Common myeloid progenitor, CD34-positive (primary cell): ENCODE data around the gene ADGRA1.

Experiments
- CTCF ChIA-PET: fragments of 350-600 bp; sonication (Branson Sonifier 250); formaldehyde crosslinking; loops from one replicate; lab custom pipeline; 2021; ENCODE audit warnings: antibody characterized with exemption; lab: Charles Lee
- POLR2A ChIA-PET: fragments of 350-600 bp; sonication (Branson Sonifier 250); formaldehyde crosslinking; loops from one replicate; lab custom pipeline; 2021; ENCODE audit warnings: antibody characterized with exemption; lab: Charles Lee
- DNase-seq, 3 donors: peaks; one replicate each; pipeline versions ENCODE4 v3.0.0 to v3.0.0-alpha.2; 2013
- H3K27ac ChIP-seq, 2 experiments: 1 replicate in 1 of 2; 2 replicates in 1 of 2; pipeline ENCODE4 v1.7.0; 2013; ENCODE audit warnings: inconsistent platforms in 2 of 2, low read length in 2 of 2, mild to moderate bottlenecking in 2 of 2, low read depth in 1 of 2, moderate library complexity in 1 of 2; ENCODE audit not compliant: severe bottlenecking in 2 of 2, insufficient read depth in 1 of 2, poor library complexity in 1 of 2
- H3K27me3 ChIP-seq, 5 experiments: replicated peaks in 2 of 5; 1 replicate in 3 of 5; 2 replicates in 2 of 5; pipeline versions ENCODE4 v1.6.1 to v1.7.0; 2013; ENCODE audit warnings: low read length in 4 of 5, mild to moderate bottlenecking in 2 of 5, moderate library complexity in 2 of 5, inconsistent platforms in 1 of 5; ENCODE audit not compliant: insufficient read depth in 5 of 5, control insufficient read depth in 4 of 5
- H3K36me3 ChIP-seq, 4 experiments: 1 replicate in 2 of 4; 2 replicates in 2 of 4; pipeline versions ENCODE4 v1.6.1 to v1.7.0; 2013; ENCODE audit warnings: low read length in 3 of 4, control low read depth in 1 of 4, mild to moderate bottlenecking in 1 of 4; ENCODE audit not compliant: control insufficient read depth in 4 of 4, insufficient read depth in 4 of 4
- H3K4me1 ChIP-seq, 4 experiments: 1 replicate in 3 of 4; 2 replicates in 1 of 4; pipeline versions ENCODE4 v1.6.1 to v1.7.1; 2013; ENCODE audit warnings: low read length in 3 of 4, mild to moderate bottlenecking in 3 of 4, control low read depth in 1 of 4, inconsistent platforms in 1 of 4, moderate library complexity in 1 of 4; ENCODE audit not compliant: control insufficient read depth in 4 of 4, insufficient read depth in 4 of 4; ENCODE audit errors: control extremely low read depth in 1 of 4
- H3K4me3 ChIP-seq, 7 experiments: 1 replicate in 4 of 7; 2 replicates in 3 of 7; pipeline versions ENCODE4 v1.5.1 to v1.7.0; 2013; ENCODE audit warnings: mild to moderate bottlenecking in 7 of 7, low read length in 6 of 7, moderate library complexity in 6 of 7, inconsistent platforms in 2 of 7, low read depth in 2 of 7, control low read depth in 1 of 7; ENCODE audit not compliant: insufficient read depth in 4 of 7, control insufficient read depth in 1 of 7; ENCODE audit errors: extremely low read depth in 1 of 7
- H3K9me3 ChIP-seq, 5 experiments: 1 replicate in 4 of 5; 2 replicates in 1 of 5; pipeline versions ENCODE4 v1.6.1 to v1.7.1; 2013; ENCODE audit warnings: low read length in 4 of 5, mild to moderate bottlenecking in 2 of 5, inconsistent platforms in 1 of 5, low read depth in 1 of 5, moderate library complexity in 1 of 5; ENCODE audit not compliant: control insufficient read depth in 4 of 5, insufficient read depth in 2 of 5; ENCODE audit errors: control extremely low read depth in 1 of 5
- WGBS: methylation state at CpG from one replicate; pipeline ENCODE4 v1.1.5; 2013; ENCODE audit not compliant: insufficient coverage; 5-methylcytosine and 5-hydroxymethylcytosine counted together

The ADGRA1 gene

GRCh38 chr10:133088179-133088955, 643 bp downstream of the ADGRA1 start:
- Histone ChIP-seq H3K9me3 (no peaks in the 10 kb centered on the region), H3K36me3 (no peaks in the 10 kb centered on the region), H3K27me3 (peaks cover 0 to 91% (median 15%) of the 10 kb centered on the region in 5 experiments), H3K27ac (no peak overlapping the region), H3K4me3 (peak overlapping the region in 2 of 7 experiments; percentile 33 to 43), H3K4me1 (peaks cover 0 to 9% (median 3%) of the 10 kb centered on the region in 4 experiments)
- CTCF ChIA-PET: no interaction called here
- WGBS: 3% methylated on average over 79 of the region's 87 CpGs
- POLR2A ChIA-PET: no interaction called here
- DNase-seq: no peak

- Histone ChIP-seq H3K4me1 (peaks cover 0 to 9% (median 3%) of the 10 kb centered on the region in 4 experiments), H3K27me3 (peaks cover 0 to 90% (median 15%) of the 10 kb centered on the region in 5 experiments), H3K4me3 (no peak overlapping the region), H3K9me3 (no peaks in the 10 kb centered on the region), H3K27ac (no peak overlapping the region), H3K36me3 (no peaks in the 10 kb centered on the region)
- ChIA-PET POLR2A (no interaction called here), CTCF (no interaction called here)
- 62% methylated on average over 44 of the region's 46 CpGs for WGBS
- no peak for DNase-seq
These were observed 1.5 kb downstream of the ADGRA1 start for GRCh38 chr10:133088956-133089800.

GRCh38 chr10:133090101-133090500, 2.4 kb downstream of the ADGRA1 start:
- peaks cover 0 to 90% (median 15%) of the 10 kb centered on the region in 5 experiments for H3K27me3 ChIP-seq
- 68% methylated on average over 12 of the region's 13 CpGs for WGBS

DNA sequence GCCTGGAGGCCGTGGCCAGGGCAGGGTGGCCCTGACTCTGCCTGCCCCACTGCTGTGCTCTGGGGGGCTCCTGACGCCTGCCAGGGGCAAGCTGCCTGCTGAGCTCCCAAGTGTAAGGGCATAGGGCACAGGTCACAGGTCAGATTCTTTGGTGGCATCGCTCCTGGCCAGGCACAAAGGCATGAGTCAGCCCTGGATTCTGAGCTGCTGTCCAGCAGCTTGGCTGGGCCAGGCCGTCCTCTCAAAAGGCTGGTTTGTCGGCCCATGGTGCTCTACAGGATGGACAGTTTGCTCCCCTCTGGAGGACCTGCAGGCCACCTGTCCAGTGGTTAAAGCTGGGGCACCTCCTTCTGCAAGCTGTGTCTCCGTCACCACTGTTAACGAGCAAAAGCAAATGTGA, 2.9 kb downstream of the ADGRA1 start:
- peaks cover 0 to 85% (median 13%) of the 10 kb centered on the region in 5 experiments for H3K27me3 ChIP-seq
- CTCF ChIA-PET: no interaction called here
- POLR2A ChIA-PET: no interaction called here
- no peaks in the 10 kb centered on the region for H3K9me3 ChIP-seq
- H3K27ac ChIP-seq: no peak overlapping the region
- H3K36me3 ChIP-seq: no peaks in the 10 kb centered on the region
- peaks cover 0 to 9% (median 3%) of the 10 kb centered on the region in 4 experiments for H3K4me1 ChIP-seq
- H3K4me3 ChIP-seq: no peak overlapping the region
- 93% methylated on average over 5 of the region's 7 CpGs for WGBS
- no peak for DNase-seq

More at GRCh38 chr10:133090101-133090500, 2.4 kb downstream of the ADGRA1 start:
- H3K9me3 ChIP-seq: no peaks in the 10 kb centered on the region
- POLR2A ChIA-PET: no interaction called here
- DNase-seq: no peak
- peaks cover 0 to 9% (median 3%) of the 10 kb centered on the region in 4 experiments for H3K4me1 ChIP-seq
- H3K27ac ChIP-seq: no peak overlapping the region
- CTCF ChIA-PET: no interaction called here
- no peaks in the 10 kb centered on the region for H3K36me3 ChIP-seq
- no peak overlapping the region for H3K4me3 ChIP-seq

GRCh38 chr10:133091316-133091715, 3.6 kb downstream of the ADGRA1 start:
- WGBS: 92% methylated on average over 7 of the region's 10 CpGs
- Histone ChIP-seq H3K27me3 (peaks cover 0 to 79% (median 13%) of the 10 kb centered on the region in 5 experiments), H3K27ac (no peak overlapping the region), H3K36me3 (no peaks in the 10 kb centered on the region), H3K4me3 (no peak overlapping the region), H3K4me1 (peaks cover 0 to 9% (median 3%) of the 10 kb centered on the region in 4 experiments), H3K9me3 (no peaks in the 10 kb centered on the region)
- DNase-seq: no peak
- ChIA-PET CTCF (no interaction called here), POLR2A (no interaction called here)

DNA sequence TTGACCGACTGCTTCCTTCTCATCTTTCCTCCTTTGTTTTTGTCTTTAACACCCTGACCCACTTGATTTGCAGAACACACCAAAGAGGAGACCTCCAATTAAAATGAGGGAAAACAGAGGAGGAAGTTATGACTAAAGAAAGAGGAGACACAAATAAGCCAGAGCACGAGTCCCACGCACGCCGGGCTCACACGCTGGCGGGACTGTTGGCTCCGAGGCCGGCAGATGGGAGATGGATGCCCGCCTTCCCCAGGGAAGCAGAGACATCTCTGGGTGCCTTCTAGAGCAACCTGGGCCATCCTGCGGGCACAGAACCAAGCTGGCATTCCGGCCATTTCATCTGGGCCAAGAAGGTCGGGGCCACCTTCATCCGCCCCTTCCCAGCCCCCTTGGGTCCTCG, 5.6 kb downstream of the ADGRA1 start:
- peaks cover 0 to 4% (median 0%) of the 10 kb centered on the region in 4 experiments for H3K4me1 ChIP-seq
- no peak overlapping the region for H3K27ac ChIP-seq
- peaks cover 0 to 70% (median 14%) of the 10 kb centered on the region in 5 experiments for H3K27me3 ChIP-seq
- 98% methylated on average over 8 of the region's 15 CpGs for WGBS
- no peaks in the 10 kb centered on the region for H3K9me3 ChIP-seq
- no peak overlapping the region for H3K4me3 ChIP-seq
- no peak for DNase-seq
- no peaks in the 10 kb centered on the region for H3K36me3 ChIP-seq
- CTCF ChIA-PET: no interaction called here
- POLR2A ChIA-PET: no interaction called here

- H3K36me3 ChIP-seq: no peaks in the 10 kb centered on the region
- H3K9me3 ChIP-seq: no peaks in the 10 kb centered on the region
- ChIA-PET CTCF (no interaction called here), POLR2A (no interaction called here)
- no peak for DNase-seq
- H3K27ac ChIP-seq: no peak overlapping the region
- no peaks in the 10 kb centered on the region for H3K4me1 ChIP-seq
- WGBS: 91% methylated on average over 15 of the region's 22 CpGs
- H3K4me3 ChIP-seq: no peak overlapping the region
- H3K27me3 ChIP-seq: peaks cover 0 to 62% (median 14%) of the 10 kb centered on the region in 5 experiments
These were observed 6.6 kb downstream of the ADGRA1 start for GRCh38 chr10:133094286-133094685.
